ENCODE results near the gene CLPTM1L. TPM values are rescaled to one million over a fixed set of nuclear protein-coding genes. Genes with fewer than 3 reads are reported as not detected.
"Not testable (repeated sequence)": the region's sequence is repeated elsewhere in the genome, so short reads cannot be mapped to it uniquely, and the experiment has no call there.

CLPTM1L gene
- polyA plus RNA-seq, 3 donors: 14.1 to 76.2 (median 35.0) TPM

GRCh38 chr5:1342268-1342667 is 2.6 kb downstream of the CLPTM1L start:
- H3K27me3 Mint-ChIP-seq (ENCODE audit: low read depth in 3 of 3): no peaks in the 10 kb centered on the region
- Histone ChIP-seq H3K9ac (ENCODE audit: insufficient read depth, low read length, poor library complexity, severe bottlenecking) (no peak overlapping the region), H3K4me2 (replicated peaks; ENCODE audit: extremely low read depth, low read length, poor library complexity, severe bottlenecking) (no peak overlapping the region), H3K9me3 (replicated peaks in 1 of 2; ENCODE audit: control insufficient read depth in 1 of 2, insufficient read depth in 1 of 2, low read length in 2 of 2) (no peaks in the 10 kb centered on the region), H3K27me3 (ENCODE audit: control insufficient read depth in 2 of 2, insufficient read depth in 2 of 2, low read length in 2 of 2) (no peaks in the 10 kb centered on the region), H2AFZ (ENCODE audit: insufficient read depth, low read depth, low read length, poor library complexity, severe bottlenecking) (no peak overlapping the region), H3K27ac (ENCODE audit: low read depth in 1 of 2, low read length in 2 of 2) (no peak overlapping the region), H3K79me2 (ENCODE audit: insufficient read depth, low read length) (peaks cover 28% of the 10 kb centered on the region), H4K20me1 (ENCODE audit: insufficient read depth, low read length) (peaks cover 9% of the 10 kb centered on the region), H3K4me1 (ENCODE audit: control insufficient read depth in 1 of 2, insufficient read depth in 2 of 2, low read length in 2 of 2) (peaks cover 16 to 25% of the 10 kb centered on the region in 2 donors), H3K4me3 (replicated peaks in 1 of 3; ENCODE audit: low read depth in 2 of 3, low read length in 3 of 3) (no peak overlapping the region), H3K36me3 (replicated peaks in 1 of 2; ENCODE audit: control insufficient read depth in 1 of 2, insufficient read depth in 2 of 2, low read length in 2 of 2) (peaks cover 54 to 61% of the 10 kb centered on the region in 2 donors)
- WGBS (ENCODE audit: insufficient coverage): 96% methylated on average over 9 of the region's 12 CpGs
- intact Hi-C loops (cut with micrococcal nuclease): loop anchor here (5.0 to 10.0 kb wide), 5 partner anchors 133 to 453 kb away; partner anchors contain the start of genes BRD9 (in 1 of the 2), MRPL36 (in 1 of the 2) and TRIP13 (in 1 of the 2)
- no peak overlapping the region for H3K4me3 Mint-ChIP-seq
- DNase-seq: no peak
- TF ChIP-seq CTCF (IDR thresholded peaks at IDR 0.05): no peak
- H3K9me3 Mint-ChIP-seq: no peaks in the 10 kb centered on the region
- H3K27ac Mint-ChIP-seq: no peak overlapping the region
- peaks cover 46 to 58% of the 10 kb centered on the region in 2 donors for H3K36me3 Mint-ChIP-seq
- peaks cover 23% of the 10 kb centered on the region for H3K4me1 Mint-ChIP-seq

GRCh38 chr5:1341863-1342262 is 3.0 kb downstream of the CLPTM1L start:
- 100% methylated on average over 4 of the region's 15 CpGs for WGBS (ENCODE audit: insufficient coverage)
- Mint-ChIP-seq H3K27me3 (ENCODE audit: low read depth in 3 of 3) (no peaks in the 10 kb centered on the region), H3K4me1 (peaks cover 21% of the 10 kb centered on the region), H3K9me3 (no peaks in the 10 kb centered on the region), H3K4me3 (no peak overlapping the region), H3K36me3 (peaks cover 50 to 62% of the 10 kb centered on the region in 2 donors), H3K27ac (peak overlapping the region in 1 of 7 donors; percentile 73)
- Histone ChIP-seq H3K9me3 (replicated peaks in 1 of 2; ENCODE audit: control insufficient read depth in 1 of 2, insufficient read depth in 1 of 2, low read length in 2 of 2) (no peaks in the 10 kb centered on the region), H4K20me1 (ENCODE audit: insufficient read depth, low read length) (peaks cover 10% of the 10 kb centered on the region), H3K9ac (ENCODE audit: insufficient read depth, low read length, poor library complexity, severe bottlenecking) (no peak overlapping the region), H3K27ac (ENCODE audit: low read depth in 1 of 2, low read length in 2 of 2) (no peak overlapping the region), H3K4me1 (ENCODE audit: control insufficient read depth in 1 of 2, insufficient read depth in 2 of 2, low read length in 2 of 2) (peaks cover 16 to 25% of the 10 kb centered on the region in 2 donors), H3K4me3 (replicated peaks in 1 of 3; ENCODE audit: low read depth in 2 of 3, low read length in 3 of 3) (no peak overlapping the region), H3K79me2 (ENCODE audit: insufficient read depth, low read length) (peaks cover 28% of the 10 kb centered on the region), H3K4me2 (replicated peaks; ENCODE audit: extremely low read depth, low read length, poor library complexity, severe bottlenecking) (no peak overlapping the region), H3K27me3 (ENCODE audit: control insufficient read depth in 2 of 2, insufficient read depth in 2 of 2, low read length in 2 of 2) (no peaks in the 10 kb centered on the region), H2AFZ (ENCODE audit: insufficient read depth, low read depth, low read length, poor library complexity, severe bottlenecking) (no peak overlapping the region), H3K36me3 (replicated peaks in 1 of 2; ENCODE audit: control insufficient read depth in 1 of 2, insufficient read depth in 2 of 2, low read length in 2 of 2) (peaks cover 58 to 65% of the 10 kb centered on the region in 2 donors)
- no peak for TF ChIP-seq CTCF (IDR thresholded peaks at IDR 0.05)
- no peak for DNase-seq
- intact Hi-C loops (cut with micrococcal nuclease): loop anchor here (5.0 to 10.0 kb wide), 5 partner anchors 133 to 453 kb away; partner anchors contain the start of genes BRD9 (in 1 of the 2), MRPL36 (in 1 of the 2) and TRIP13 (in 1 of the 2)

- H3K27me3 ChIP-seq (ENCODE audit: control insufficient read depth in 2 of 2, insufficient read depth in 2 of 2, low read length in 2 of 2); H3K9me3 Mint-ChIP-seq; H3K9ac ChIP-seq (ENCODE audit: insufficient read depth, low read length, poor library complexity, severe bottlenecking); DNase-seq; H2AFZ ChIP-seq (ENCODE audit: insufficient read depth, low read depth, low read length, poor library complexity, severe bottlenecking); H3K4me3 Mint-ChIP-seq; H3K4me3 ChIP-seq (replicated peaks in 1 of 3; ENCODE audit: low read depth in 2 of 3, low read length in 3 of 3); H3K4me2 ChIP-seq (replicated peaks; ENCODE audit: extremely low read depth, low read length, poor library complexity, severe bottlenecking); H3K9me3 ChIP-seq (replicated peaks in 1 of 2; ENCODE audit: control insufficient read depth in 1 of 2, insufficient read depth in 1 of 2, low read length in 2 of 2); H3K27ac ChIP-seq (ENCODE audit: low read depth in 1 of 2, low read length in 2 of 2); H3K27me3 Mint-ChIP-seq (ENCODE audit: low read depth in 3 of 3): not testable (repeated sequence)
- H4K20me1 ChIP-seq (ENCODE audit: insufficient read depth, low read length): peaks cover 30% of the 10 kb centered on the region
- Mint-ChIP-seq H3K36me3 (peaks cover 69 to 83% of the 10 kb centered on the region in 2 donors), H3K4me1 (peaks cover 13% of the 10 kb centered on the region), H3K27ac (peak overlapping the region in 2 of 7 donors; percentile 36 to 61)
- peaks cover 8 to 15% of the 10 kb centered on the region in 2 donors for H3K4me1 ChIP-seq (ENCODE audit: control insufficient read depth in 1 of 2, insufficient read depth in 2 of 2, low read length in 2 of 2)
- intact Hi-C loops (cut with micrococcal nuclease): loop anchor here (5.0 to 10.0 kb wide), 5 partner anchors 135 to 455 kb away; partner anchors contain the start of genes BRD9 (in 1 of the 2), MRPL36 (in 1 of the 2) and TRIP13 (in 1 of the 2)
- 100% methylated on average over 3 of the region's 17 CpGs for WGBS (ENCODE audit: insufficient coverage)
- H3K79me2 ChIP-seq (ENCODE audit: insufficient read depth, low read length): peaks cover 22% of the 10 kb centered on the region
- H3K36me3 ChIP-seq (replicated peaks in 1 of 2; ENCODE audit: control insufficient read depth in 1 of 2, insufficient read depth in 2 of 2, low read length in 2 of 2): peaks cover 79 to 86% of the 10 kb centered on the region in 2 donors
Observed at GRCh38 chr5:1339818-1340210, 5.1 kb downstream of the CLPTM1L start.
